Measurements from ENCODE around the gene DAD1. TPM values are rescaled to one million over a fixed set of nuclear protein-coding genes. Genes with fewer than 3 reads are reported as not detected.

The DAD1 gene
- total RNA-seq, 2 experiments from 2014 or later = 194 to 196 TPM

DNA sequence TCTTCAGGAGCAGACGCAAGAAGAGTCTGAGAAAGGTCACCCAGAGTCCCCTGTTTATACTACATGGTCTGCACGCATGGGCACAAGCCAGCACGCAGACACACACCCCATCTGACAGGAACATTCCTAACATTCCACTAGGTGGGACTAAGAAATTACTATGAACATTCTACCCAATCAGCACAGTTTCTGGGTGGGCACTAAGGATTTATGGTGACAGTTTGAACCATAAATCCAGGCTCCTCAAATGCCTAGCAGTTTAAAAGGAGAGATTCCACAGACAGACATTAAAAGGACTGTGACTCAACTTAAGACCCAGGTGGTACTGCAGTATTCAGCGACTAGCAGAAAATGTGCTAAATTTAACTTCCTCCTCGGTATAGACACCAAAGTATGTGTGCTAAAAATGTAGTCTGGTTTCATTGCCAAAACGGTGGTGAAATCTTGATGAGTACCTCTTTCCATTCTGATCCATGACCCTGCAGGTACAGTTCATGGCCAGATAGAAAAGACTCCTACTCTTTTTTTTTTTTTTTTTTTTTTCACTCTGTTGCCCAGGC, 25.3 kb upstream of the DAD1 start:
- intact Hi-C loops (cut with micrococcal nuclease) = no loop called here
- Mint-ChIP-seq H3K27me3 (no peaks in the 10 kb centered on the region), H3K9me3 (peaks cover 2% of the 10 kb centered on the region), H3K27ac (no peak overlapping the region), H3K36me3 (ENCODE audit: low read depth) (peaks cover 9% of the 10 kb centered on the region), H3K4me3 (no peak overlapping the region), H3K4me1 (ENCODE audit: low read depth) (peaks cover 5% of the 10 kb centered on the region)
- TF ChIP-seq CTCF (IDR thresholded peaks at IDR 0.05) = no peak
- POLR2A ChIA-PET = no interaction called here
- no peak for DNase-seq
- CTCF ChIA-PET = no interaction called here
- no peak for ATAC-seq

GRCh38 chr14:22613736-22614239, 24.8 kb upstream of the DAD1 start:
- POLR2A ChIA-PET = no interaction called here
- H3K27ac Mint-ChIP-seq = no peak overlapping the region

GRCh38 chr14:22613106-22613695, 24.2 kb upstream of the DAD1 start:
- DNase-seq (no peak), ATAC-seq (no peak)
- Mint-ChIP-seq H3K27me3 (no peaks in the 10 kb centered on the region), H3K27ac (no peak overlapping the region), H3K36me3 (ENCODE audit: low read depth) (peaks cover 9% of the 10 kb centered on the region), H3K9me3 (peaks cover 2% of the 10 kb centered on the region), H3K4me1 (ENCODE audit: low read depth) (peaks cover 5% of the 10 kb centered on the region), H3K4me3 (no peak overlapping the region)
- intact Hi-C loops (cut with micrococcal nuclease) = no loop called here
- ChIA-PET CTCF (no interaction called here), POLR2A (interaction anchor here (0.8 kb wide), 1 partner anchor 56 kb away, joined by 3 read pairs; no protein-coding TSS in a partner anchor)
- no peak for TF ChIP-seq CTCF (IDR thresholded peaks at IDR 0.05)

More at GRCh38 chr14:22613736-22614239, 24.8 kb upstream of the DAD1 start:
- DNase-seq = no peak
- H3K4me3 Mint-ChIP-seq = no peak overlapping the region
- H3K27me3 Mint-ChIP-seq = no peaks in the 10 kb centered on the region
- peaks cover 5% of the 10 kb centered on the region for H3K4me1 Mint-ChIP-seq (ENCODE audit: low read depth)
- H3K36me3 Mint-ChIP-seq (ENCODE audit: low read depth) = peaks cover 9% of the 10 kb centered on the region
- peaks cover 2% of the 10 kb centered on the region for H3K9me3 Mint-ChIP-seq
- ATAC-seq = no peak
- intact Hi-C loops (cut with micrococcal nuclease) = no loop called here
- no peak for TF ChIP-seq CTCF (IDR thresholded peaks at IDR 0.05)
- CTCF ChIA-PET = no interaction called here

GRCh38 chr14:22610931-22611330, 21.9 kb upstream of the DAD1 start:
- Mint-ChIP-seq H3K9me3 (no peaks in the 10 kb centered on the region), H3K4me3 (no peak overlapping the region), H3K27ac (no peak overlapping the region), H3K27me3 (no peaks in the 10 kb centered on the region), H3K36me3 (ENCODE audit: low read depth) (peaks cover 18% of the 10 kb centered on the region), H3K4me1 (ENCODE audit: low read depth) (peaks cover 5% of the 10 kb centered on the region)
- no peak for DNase-seq
- intact Hi-C loops (cut with micrococcal nuclease) = no loop called here
- POLR2A ChIA-PET = no interaction called here
- ATAC-seq = no peak
- TF ChIP-seq CTCF (IDR thresholded peaks at IDR 0.05) = no peak
- CTCF ChIA-PET = interaction anchor here (1.2 kb wide), 1 partner anchor 708 kb away, joined by 3 read pairs; no protein-coding TSS in a partner anchor

GRCh38 chr14:22607291-22607690, 18.3 kb upstream of the DAD1 start:
- Mint-ChIP-seq H3K27me3 (no peaks in the 10 kb centered on the region), H3K4me3 (no peak overlapping the region), H3K9me3 (no peaks in the 10 kb centered on the region), H3K4me1 (ENCODE audit: low read depth) (no peaks in the 10 kb centered on the region), H3K27ac (no peak overlapping the region), H3K36me3 (ENCODE audit: low read depth) (peaks cover 30% of the 10 kb centered on the region)
- intact Hi-C loops (cut with micrococcal nuclease) = no loop called here
- CTCF ChIA-PET = interaction anchor here (1.3 kb wide), 1 partner anchor 14 kb away, joined by 4 read pairs; no protein-coding TSS in a partner anchor
- POLR2A ChIA-PET = interaction anchor here (0.9 kb wide), 1 partner anchor 461 kb away, joined by 3 read pairs; no protein-coding TSS in a partner anchor
- no peak for TF ChIP-seq CTCF (IDR thresholded peaks at IDR 0.05)
- ATAC-seq = no peak
- DNase-seq = no peak
